ENCODE measurements around the gene SLCO3A1.

SLCO3A1 gene

DNA sequence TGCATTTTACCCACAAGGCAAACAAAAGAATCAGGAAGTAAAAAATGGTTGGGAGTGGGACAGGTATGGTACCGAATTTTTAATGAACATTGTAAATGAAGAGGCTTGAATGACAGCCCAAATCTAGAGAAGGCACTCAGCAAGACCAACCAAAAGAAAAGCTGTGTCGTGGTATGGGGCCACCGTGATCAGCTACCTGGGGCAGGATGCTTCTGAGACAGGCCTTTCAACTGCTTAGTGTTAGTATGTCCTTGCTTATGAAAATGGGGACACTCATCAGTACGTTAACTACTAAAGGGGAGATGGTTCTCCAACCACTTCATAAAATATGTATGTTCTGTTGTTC is 311.5 kb downstream of the SLCO3A1 start:
- TF ChIP-seq GATA1 (IDR thresholded peaks at IDR 0.05; ENCODE audit: low read depth, low read length) (no peak), POLR2A (IDR thresholded peaks at IDR 0.05; ENCODE audit: low read length) (no peak)
- DNase-seq: no peak

DNA sequence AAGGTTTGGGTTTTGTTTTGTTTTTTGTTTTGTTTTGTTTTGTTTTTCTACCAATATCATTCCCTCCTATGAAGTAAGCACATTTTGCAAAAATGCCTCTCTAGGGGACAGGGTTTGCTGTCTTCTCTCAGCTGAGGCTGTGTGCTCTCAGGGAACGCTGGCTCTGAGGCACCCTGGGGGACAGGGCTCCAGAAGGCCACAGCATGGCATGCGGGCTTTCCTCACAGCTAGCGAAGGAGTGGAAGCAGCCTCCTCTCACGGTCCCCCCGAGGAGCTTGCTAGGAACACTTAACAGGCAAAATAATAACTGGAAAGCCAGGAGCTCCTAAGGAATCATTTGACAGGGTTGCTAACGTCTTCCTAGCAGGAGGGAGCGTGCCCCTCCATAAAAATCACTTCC is 312.5 kb downstream of the SLCO3A1 start:
- TF ChIP-seq GATA1 (IDR thresholded peaks at IDR 0.05; ENCODE audit: low read depth, low read length) (no peak), POLR2A (IDR thresholded peaks at IDR 0.05; ENCODE audit: low read length) (no peak)
- no peak for DNase-seq

DNA sequence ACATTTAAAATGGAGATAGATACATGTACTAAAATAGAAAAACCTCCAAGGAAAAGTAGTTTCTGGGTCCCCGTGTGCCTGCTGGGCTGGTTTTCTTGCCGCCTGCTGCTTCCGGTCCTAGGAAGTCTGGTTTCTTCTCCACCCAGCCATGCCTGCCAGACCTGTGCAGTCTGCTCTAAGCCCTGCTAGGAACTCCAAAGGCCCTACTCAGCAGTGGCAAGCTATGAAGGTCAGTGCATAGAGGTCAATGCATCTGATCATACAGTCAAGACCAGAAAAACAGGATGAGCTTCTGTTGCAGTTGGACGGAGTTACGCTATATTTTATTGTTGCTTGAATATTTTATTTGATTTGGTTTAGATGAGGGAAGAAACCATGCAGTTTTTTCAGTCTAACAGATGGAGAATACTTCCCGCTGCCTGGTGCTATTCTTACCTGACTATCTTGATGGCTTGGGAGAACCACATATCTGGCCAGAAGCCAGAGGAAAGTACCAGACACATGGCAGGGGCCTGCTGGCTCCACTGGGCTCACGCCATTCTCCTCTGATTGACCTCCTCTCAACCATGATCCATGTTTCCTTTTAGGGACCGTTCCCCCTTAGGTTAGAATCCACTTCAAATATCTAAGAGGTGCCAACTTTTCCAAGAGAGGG is 313.4 kb downstream of the SLCO3A1 start:
- TF ChIP-seq GATA1 (IDR thresholded peaks at IDR 0.05; ENCODE audit: low read depth, low read length): no peak
- TF ChIP-seq POLR2A (IDR thresholded peaks at IDR 0.05; ENCODE audit: low read length): no peak
- no peak for DNase-seq

DNA sequence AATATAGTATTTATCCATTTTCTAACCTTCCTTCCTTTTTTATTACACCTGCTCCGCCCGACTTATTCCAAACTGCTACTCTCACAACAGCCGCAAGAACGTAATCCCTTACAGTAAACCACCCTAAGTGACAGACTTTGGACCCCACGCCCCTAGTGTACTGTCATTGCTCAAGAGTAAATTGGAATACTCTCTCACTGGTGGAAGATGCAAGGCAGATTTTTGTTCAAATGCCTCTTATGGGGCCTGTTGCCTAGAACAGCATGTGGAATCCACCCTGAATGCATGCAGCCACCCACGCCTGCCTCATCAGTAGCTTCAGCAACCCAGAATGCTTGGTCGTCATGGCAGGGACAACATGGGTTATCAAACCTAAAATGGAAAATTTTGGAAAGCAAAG is 313.9 kb downstream of the SLCO3A1 start:
- DNase-seq: no peak
- TF ChIP-seq POLR2A (IDR thresholded peaks at IDR 0.05; ENCODE audit: low read length): no peak
- no peak for TF ChIP-seq GATA1 (IDR thresholded peaks at IDR 0.05; ENCODE audit: low read depth, low read length)

DNA sequence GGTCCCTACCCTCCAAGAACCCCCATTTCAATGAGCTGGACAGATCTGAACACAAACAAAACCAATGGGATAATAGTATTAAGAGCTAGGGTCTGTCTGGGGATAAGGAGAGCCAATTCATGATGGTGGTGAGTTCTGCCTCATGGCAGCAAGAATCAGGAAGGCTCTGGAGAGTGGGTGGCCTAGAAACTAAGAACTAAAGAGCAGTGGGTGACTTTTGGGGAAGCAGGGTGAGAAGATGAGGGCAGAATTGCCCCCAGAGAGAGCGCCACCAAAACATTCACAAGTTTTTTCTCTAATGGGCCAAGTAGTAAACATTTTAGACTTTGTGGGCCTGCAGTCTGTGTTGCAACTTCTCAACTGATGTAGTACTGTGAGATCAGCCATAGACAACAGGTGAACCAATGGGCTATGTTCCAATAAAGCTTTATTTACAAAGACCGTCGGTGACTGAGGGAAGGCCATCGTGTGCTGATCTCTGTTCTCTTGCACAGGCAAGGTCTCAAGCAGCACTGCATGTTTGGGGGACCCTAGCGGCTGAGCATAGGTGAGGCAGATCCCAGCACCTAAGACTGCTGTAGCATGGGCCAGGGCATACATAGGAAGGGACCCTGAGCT is 314.7 kb downstream of the SLCO3A1 start:
- TF ChIP-seq GATA1 (IDR thresholded peaks at IDR 0.05; ENCODE audit: low read depth, low read length) (no peak), POLR2A (IDR thresholded peaks at IDR 0.05; ENCODE audit: low read length) (no peak)
- no peak for DNase-seq

DNA sequence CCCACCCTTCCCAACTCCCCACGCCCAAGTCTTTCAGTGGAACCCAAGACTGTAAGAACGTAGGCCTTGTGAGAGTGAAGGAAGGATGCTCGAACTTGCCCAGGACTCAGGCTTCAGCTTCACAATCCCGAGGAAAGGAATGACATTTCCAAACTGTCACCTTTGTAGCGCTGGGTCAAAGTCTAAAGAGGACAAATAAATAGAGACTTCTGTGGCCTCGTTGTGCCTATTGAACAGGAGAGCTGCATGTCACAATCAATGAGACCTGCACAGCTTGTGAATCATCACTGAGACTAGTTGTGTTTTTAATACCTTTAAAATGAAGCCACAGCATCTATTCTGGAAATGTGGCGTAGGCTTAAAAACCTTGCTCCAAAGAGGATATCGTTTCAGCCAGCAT is 317.4 kb downstream of the SLCO3A1 start:
- no peak for DNase-seq
- TF ChIP-seq POLR2A (IDR thresholded peaks at IDR 0.05; ENCODE audit: low read length): no peak

DNA sequence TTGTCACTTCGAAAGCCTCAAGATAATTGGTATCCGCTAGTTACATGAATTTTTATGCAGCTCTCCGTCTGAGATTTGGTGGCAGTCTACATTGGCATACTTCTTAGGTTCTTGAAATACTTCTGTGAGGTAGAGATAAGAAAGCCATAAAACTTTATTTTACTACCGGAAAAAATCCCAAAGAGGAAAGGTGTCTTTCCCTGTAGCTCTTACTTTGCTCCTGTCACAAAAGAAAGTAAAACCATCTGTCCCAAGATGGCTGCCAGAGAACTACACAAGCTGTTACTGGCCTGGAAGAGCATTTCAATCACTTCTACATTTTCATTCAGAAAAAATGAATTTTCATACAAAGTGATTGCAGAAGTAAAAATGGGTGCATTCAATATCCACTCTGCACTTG is 325.4 kb downstream of the SLCO3A1 start:
- TF ChIP-seq GATA1 (IDR thresholded peaks at IDR 0.05; ENCODE audit: low read depth, low read length) (no peak), POLR2A (IDR thresholded peaks at IDR 0.05; ENCODE audit: low read length) (no peak)
- DNase-seq: no peak

DNA sequence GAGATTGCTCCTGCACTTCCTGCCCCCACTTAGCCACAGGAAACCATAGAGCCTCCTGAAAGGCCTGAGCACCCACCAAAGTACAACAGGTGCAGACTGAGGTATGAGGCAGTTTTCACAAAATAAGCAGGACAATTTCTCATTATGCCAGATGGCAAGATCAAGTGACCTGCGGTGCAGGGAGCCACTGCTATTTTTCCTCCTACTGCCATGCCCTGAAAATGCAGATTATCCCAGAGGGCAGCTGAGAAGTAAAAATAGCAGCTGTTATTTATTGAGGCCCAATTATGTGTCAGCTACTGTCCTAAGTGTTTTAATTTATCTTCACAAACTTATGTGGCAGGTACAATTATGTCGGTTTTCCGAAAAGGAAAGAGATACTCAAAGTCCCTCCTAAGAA is 330.6 kb downstream of the SLCO3A1 start:
- TF ChIP-seq GATA1 (IDR thresholded peaks at IDR 0.05; ENCODE audit: low read depth, low read length): no peak
- no peak for TF ChIP-seq POLR2A (IDR thresholded peaks at IDR 0.05; ENCODE audit: low read length)
- DNase-seq: no peak

DNA sequence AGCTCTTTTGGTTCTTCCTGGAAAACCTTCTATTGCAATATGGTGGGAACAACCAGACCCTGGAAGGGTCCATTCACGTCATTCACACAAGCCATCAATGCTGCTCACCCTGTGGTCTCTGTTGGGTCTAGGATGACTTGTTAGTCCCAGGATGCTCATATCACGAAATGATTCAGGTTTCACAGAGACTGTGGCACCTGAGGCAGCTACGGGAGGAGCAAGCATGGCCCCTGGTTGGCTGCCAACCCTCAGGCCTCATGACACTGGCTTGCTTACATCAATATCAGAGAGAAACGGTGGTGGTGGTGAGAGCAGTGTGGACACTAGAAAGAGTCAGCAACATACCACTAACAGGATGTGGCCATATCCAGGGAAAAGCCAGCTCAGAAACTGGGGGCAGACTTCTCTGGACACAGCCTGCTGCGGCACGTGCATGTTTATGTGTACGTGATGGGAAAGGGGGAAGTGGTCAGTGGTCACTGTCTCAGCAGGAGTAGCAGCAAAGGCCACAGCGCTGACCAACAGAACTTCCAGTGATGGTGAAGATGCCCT is 331.2 kb downstream of the SLCO3A1 start:
- TF ChIP-seq GATA1 (IDR thresholded peaks at IDR 0.05; ENCODE audit: low read depth, low read length): no peak
- TF ChIP-seq POLR2A (IDR thresholded peaks at IDR 0.05; ENCODE audit: low read length): no peak
- DNase-seq: no peak

DNA sequence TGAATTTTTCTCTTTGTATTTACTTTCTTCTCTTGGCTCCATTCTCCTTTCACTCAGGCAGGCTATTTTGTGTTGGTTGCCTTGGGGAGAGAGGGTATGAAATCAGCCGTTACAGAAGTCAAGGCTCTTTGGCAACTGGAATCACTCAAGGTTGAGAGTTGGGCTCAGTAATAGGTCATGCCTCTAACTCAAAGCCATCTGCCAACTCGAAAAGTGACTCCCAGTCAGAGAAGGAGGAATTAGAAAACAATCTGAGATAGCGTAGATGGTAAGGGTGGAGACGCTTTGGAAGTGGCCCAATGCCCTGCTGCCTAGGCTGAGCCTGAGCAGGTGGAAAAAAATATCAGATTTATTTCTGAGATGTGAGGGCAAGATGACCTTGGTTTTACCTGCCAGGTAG is 334.5 kb downstream of the SLCO3A1 start:
- no peak for DNase-seq
- TF ChIP-seq POLR2A (IDR thresholded peaks at IDR 0.05; ENCODE audit: low read length) (no peak), GATA1 (IDR thresholded peaks at IDR 0.05; ENCODE audit: low read depth, low read length) (no peak)

DNA sequence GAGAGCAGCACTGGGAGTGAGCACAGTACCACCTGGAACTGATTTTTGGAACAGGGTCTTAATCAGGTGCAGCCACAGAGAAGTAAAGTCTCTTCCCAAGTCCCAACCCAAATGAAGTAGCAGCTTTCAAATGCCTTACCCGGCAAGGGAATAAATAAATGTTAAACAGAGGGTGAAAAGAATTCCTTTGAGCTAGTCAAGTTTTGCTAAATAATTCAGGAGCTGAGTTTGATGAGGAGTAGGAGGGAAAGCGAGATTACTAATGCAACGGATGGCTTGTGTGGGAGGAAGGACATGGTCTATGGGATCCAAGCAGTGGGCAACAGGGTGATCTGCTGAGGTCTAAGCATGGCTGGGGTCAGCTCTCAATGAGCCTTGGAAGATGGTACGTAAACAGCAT is 335.7 kb downstream of the SLCO3A1 start:
- no peak for TF ChIP-seq GATA1 (IDR thresholded peaks at IDR 0.05; ENCODE audit: low read depth, low read length)
- TF ChIP-seq POLR2A (IDR thresholded peaks at IDR 0.05; ENCODE audit: low read length): no peak
- DNase-seq: no peak

DNA sequence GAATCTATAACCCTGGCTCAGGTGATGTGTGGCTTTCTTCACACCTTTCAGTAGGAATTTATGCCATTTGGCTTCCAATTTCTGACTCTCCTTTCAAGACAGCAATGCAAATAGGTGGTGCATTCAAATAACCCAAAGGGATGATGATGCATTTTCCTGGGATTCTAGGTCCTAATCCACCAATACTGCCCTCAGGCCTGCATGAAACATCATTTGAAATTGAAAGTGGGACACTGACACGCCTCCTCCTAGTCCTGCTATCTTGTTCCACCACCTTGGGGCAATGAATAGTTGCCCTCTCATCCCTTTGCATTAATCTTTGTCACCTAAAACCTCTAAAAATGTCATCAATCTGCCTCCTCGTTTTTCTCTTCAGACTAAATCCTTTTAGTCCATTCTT is 341.7 kb downstream of the SLCO3A1 start:
- TF ChIP-seq GATA1 (IDR thresholded peaks at IDR 0.05; ENCODE audit: low read depth, low read length) (no peak), POLR2A (IDR thresholded peaks at IDR 0.05; ENCODE audit: low read length) (no peak)
- no peak for DNase-seq

DNA sequence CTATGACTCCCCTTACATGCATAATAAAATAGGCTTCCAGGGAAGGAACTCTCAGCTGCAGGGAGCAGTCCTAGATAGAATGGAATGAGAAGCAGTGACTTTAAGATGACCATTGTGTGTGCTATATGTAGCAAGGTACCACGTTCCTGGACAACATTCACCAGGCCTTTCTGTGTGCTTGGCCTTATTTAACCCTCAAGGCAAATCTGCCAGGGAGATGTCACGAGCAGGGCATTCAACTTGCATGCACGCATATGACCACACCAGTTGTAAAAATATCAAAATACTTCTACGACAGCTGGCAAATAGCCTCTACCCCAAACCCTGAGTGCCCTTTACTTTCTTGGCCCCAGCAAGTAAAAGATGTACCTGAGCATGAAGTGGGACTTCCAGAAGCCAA is 342.8 kb downstream of the SLCO3A1 start:
- no peak for DNase-seq

DNA sequence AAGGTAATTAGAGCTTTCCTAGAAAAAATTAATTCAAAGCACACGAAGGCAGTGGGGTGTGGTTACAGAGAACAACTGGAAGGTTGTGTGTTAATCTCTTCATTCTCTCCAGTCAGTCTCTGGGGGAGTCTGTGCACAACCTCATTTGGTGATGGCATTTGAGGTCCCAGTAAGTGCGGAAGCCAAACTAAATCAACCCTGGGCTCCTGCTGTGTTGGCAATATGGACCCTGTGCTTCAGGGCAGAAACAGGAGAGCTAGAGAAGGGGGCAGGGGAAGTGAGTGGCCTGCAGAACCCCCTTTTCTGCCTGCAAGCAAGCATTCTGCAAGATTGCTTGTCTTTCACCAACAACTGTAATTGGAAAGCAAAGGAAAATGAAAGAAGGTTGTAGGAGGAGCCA is 344.2 kb downstream of the SLCO3A1 start:
- no peak for DNase-seq
- TF ChIP-seq GATA1 (IDR thresholded peaks at IDR 0.05; ENCODE audit: low read depth, low read length) (no peak), POLR2A (IDR thresholded peaks at IDR 0.05; ENCODE audit: low read length) (no peak)

More for the DNA sequence above, 342.8 kb downstream of the SLCO3A1 start:
- TF ChIP-seq GATA1 (IDR thresholded peaks at IDR 0.05; ENCODE audit: low read depth, low read length) (no peak), POLR2A (IDR thresholded peaks at IDR 0.05; ENCODE audit: low read length) (no peak)

DNA sequence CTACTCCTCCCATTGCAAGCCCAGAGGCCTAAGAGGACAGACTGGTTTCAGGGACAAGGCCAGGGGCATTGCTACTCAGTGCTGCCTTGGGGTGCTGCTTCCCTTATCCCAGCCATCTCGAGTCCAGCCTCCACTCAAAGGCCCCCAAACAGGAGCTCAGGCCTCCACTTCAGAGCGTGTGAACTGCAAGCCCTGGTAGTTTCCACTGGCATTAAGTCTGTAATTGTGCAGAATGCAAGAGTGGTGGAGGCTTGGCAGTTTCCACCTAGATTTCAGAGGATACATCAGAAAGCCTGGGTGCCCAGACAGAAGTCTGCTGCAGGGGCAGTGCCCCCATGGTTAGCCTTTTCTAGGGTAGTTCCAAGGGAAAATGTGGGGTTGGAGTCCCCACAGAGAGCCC is 347.4 kb downstream of the SLCO3A1 start:
- DNase-seq: no peak
- no peak for TF ChIP-seq POLR2A (IDR thresholded peaks at IDR 0.05; ENCODE audit: low read length)
- TF ChIP-seq GATA1 (IDR thresholded peaks at IDR 0.05; ENCODE audit: low read depth, low read length): no peak

Data from erythroblast (primary cell).